ENCODE measurements around the gene RPL13.
"Not testable (repeated sequence)": the region's sequence is repeated elsewhere in the genome, so short reads cannot be mapped to it uniquely, and the experiment has no call there.

Gene RPL13

GRCh38 chr16:89586853-89587252 is 26.4 kb downstream of the RPL13 start:
- Histone ChIP-seq H3K4me1 (ENCODE audit: control insufficient read depth, insufficient read depth, low read length) (no peaks in the 10 kb centered on the region), H3K27ac (ENCODE audit: extremely low read depth, low read depth, low read length) (no peak overlapping the region), H3K4me3 (ENCODE audit: low read depth, low read length) (no peak overlapping the region), H3K9me3 (ENCODE audit: control insufficient read depth, insufficient read depth, low read depth, low read length) (no peaks in the 10 kb centered on the region), H3K36me3 (ENCODE audit: control insufficient read depth in 2 of 2, insufficient read depth in 1 of 2, low read length in 2 of 2) (no peaks in the 10 kb centered on the region)
- TF ChIP-seq ZNF426 (tag by site-specific recombination; IDR thresholded peaks at IDR 0.05) (no peak), ZNF488 (tag by site-specific recombination; IDR thresholded peaks at IDR 0.05) (no peak), KLF9 (tag by site-specific recombination; IDR thresholded peaks at IDR 0.05; ENCODE audit: low read depth) (0 out of 2 replicates have a peak, but pooled peaks have one; percentile 18), KLF1 (tag by site-specific recombination; IDR thresholded peaks at IDR 0.05) (peak; percentile 32; the same call in 1 of the 2 replicates), ZXDB (tag by site-specific recombination; IDR thresholded peaks at IDR 0.05) (no peak), ZNF324 (tag by site-specific recombination; IDR thresholded peaks at IDR 0.05) (no peak), ZNF341 (tag by site-specific recombination; IDR thresholded peaks at IDR 0.05; ENCODE audit: low read depth) (no peak), PBX3 (CRISPR knock-in tag; IDR thresholded peaks at IDR 0.05) (no peak), KLF8 (tag by site-specific recombination; IDR thresholded peaks at IDR 0.05) (0 out of 2 replicates have a peak, but pooled peaks have one; percentile 25), ZNF48 (tag by site-specific recombination; IDR thresholded peaks at IDR 0.05) (no peak), ZFP41 (tag by site-specific recombination; IDR thresholded peaks at IDR 0.05; ENCODE audit: borderline replicate concordance) (no peak), HOXA7 (CRISPR knock-in tag; IDR thresholded peaks at IDR 0.05; ENCODE audit: borderline replicate concordance) (no peak)
- TF ChIP-seq, protein P1, sequence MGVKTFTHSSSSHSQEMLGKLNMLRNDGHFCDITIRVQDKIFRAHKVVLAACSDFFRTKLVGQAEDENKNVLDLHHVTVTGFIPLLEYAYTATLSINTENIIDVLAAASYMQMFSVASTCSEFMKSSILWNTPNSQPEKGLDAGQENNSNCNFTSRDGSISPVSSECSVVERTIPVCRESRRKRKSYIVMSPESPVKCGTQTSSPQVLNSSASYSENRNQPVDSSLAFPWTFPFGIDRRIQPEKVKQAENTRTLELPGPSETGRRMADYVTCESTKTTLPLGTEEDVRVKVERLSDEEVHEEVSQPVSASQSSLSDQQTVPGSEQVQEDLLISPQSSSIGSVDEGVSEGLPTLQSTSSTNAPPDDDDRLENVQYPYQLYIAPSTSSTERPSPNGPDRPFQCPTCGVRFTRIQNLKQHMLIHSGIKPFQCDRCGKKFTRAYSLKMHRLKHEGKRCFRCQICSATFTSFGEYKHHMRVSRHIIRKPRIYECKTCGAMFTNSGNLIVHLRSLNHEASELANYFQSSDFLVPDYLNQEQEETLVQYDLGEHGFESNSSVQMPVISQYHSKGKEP (tag by site-specific recombination; IDR thresholded peaks at IDR 0.05), result no peak
- TF ChIP-seq, protein P2, sequence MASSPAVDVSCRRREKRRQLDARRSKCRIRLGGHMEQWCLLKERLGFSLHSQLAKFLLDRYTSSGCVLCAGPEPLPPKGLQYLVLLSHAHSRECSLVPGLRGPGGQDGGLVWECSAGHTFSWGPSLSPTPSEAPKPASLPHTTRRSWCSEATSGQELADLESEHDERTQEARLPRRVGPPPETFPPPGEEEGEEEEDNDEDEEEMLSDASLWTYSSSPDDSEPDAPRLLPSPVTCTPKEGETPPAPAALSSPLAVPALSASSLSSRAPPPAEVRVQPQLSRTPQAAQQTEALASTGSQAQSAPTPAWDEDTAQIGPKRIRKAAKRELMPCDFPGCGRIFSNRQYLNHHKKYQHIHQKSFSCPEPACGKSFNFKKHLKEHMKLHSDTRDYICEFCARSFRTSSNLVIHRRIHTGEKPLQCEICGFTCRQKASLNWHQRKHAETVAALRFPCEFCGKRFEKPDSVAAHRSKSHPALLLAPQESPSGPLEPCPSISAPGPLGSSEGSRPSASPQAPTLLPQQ (tag by site-specific recombination; IDR thresholded peaks at IDR 0.05), result 0 out of 2 replicates have a peak, but pooled peaks have one; percentile 20
- POLR2A ChIA-PET, result no interaction called here
- CTCF ChIA-PET, result no interaction called here

GRCh38 chr16:89587676-89588075 is 27.2 kb downstream of the RPL13 start:
- CTCF ChIA-PET; H3K4me1 ChIP-seq (ENCODE audit: control insufficient read depth, insufficient read depth, low read length): not testable (repeated sequence)

DNA sequence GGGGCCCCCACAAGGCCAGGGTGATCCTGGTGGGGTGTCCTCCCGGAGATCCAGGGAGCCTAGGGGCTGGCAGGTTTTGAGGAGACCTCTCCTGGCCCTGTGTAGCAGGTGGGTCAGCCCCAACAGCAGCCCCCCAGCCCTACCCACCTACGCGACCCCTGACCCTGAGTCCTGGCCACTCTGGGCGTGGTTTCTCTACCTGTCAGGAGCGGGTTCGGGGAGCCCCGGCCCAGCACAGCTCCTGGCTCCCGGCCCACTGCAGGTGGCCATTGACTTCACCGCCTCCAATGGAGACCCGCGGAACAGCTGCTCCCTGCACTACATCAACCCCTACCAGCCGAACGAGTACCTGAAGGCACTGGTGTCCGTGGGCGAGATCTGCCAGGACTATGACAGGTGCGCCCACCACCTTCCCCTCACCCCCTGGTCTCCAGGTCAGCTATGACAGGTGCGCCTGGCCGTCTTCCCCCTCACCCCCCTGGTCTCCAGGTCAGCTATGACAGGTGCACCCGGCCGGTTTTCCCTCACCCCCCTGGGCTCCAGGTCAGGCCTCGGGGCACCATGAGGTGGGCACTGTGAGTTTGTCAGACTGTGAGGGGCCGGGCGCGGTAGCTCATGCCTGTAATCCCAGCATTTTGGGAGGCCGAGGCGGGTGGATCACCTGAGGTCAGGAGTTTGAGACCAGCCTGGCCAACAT is 28.1 kb downstream of the RPL13 start:
- POLR2A ChIA-PET, result no interaction called here
- no peak for TF ChIP-seq OSR2 (tag by site-specific recombination; IDR thresholded peaks at IDR 0.05)
- TF ChIP-seq ZNF677 (tag by site-specific recombination; IDR thresholded peaks at IDR 0.05), result no peak
- TF ChIP-seq HOXA7 (CRISPR knock-in tag; IDR thresholded peaks at IDR 0.05; ENCODE audit: borderline replicate concordance), result no peak
- Histone ChIP-seq H3K9me3 (ENCODE audit: control insufficient read depth, insufficient read depth, low read depth, low read length) (no peaks in the 10 kb centered on the region), H3K4me1 (ENCODE audit: control insufficient read depth, insufficient read depth, low read length) (no peaks in the 10 kb centered on the region), H3K4me3 (ENCODE audit: low read depth, low read length) (no peak overlapping the region), H3K27ac (ENCODE audit: extremely low read depth, low read depth, low read length) (no peak overlapping the region), H3K36me3 (ENCODE audit: control insufficient read depth in 2 of 2, insufficient read depth in 1 of 2, low read length in 2 of 2) (no peaks in the 10 kb centered on the region)
- CTCF ChIA-PET, result interaction anchor here (0.7 kb wide), 1 partner anchor 173 kb away, joined by 3 read pairs; no protein-coding TSS in a partner anchor

More at GRCh38 chr16:89587676-89588075, 27.2 kb downstream of the RPL13 start:
- H3K4me3 ChIP-seq (ENCODE audit: low read depth, low read length); H3K27ac ChIP-seq (ENCODE audit: extremely low read depth, low read depth, low read length); POLR2A ChIA-PET; H3K9me3 ChIP-seq (ENCODE audit: control insufficient read depth, insufficient read depth, low read depth, low read length); H3K36me3 ChIP-seq (ENCODE audit: control insufficient read depth in 2 of 2, insufficient read depth in 1 of 2, low read length in 2 of 2): not testable (repeated sequence)
